Urinary bladder (tissue), 4 donors: ENCODE results near the gene SCN4B. TPM values are rescaled to one million over a fixed set of nuclear protein-coding genes. Genes with fewer than 3 reads are reported as not detected.
"Not testable (repeated sequence)": the region's sequence is repeated elsewhere in the genome, so short reads cannot be mapped to it uniquely, and the experiment has no call there.

Experiments used
- DNase-seq: peaks from one replicate; pipeline ENCODE4 v3.0.0-alpha.2; 2015; ENCODE audit errors: extremely low spot score
- H3K27ac ChIP-seq: one replicate; pipeline ENCODE4 v1.5.1; 2013; ENCODE audit warnings: low read depth, mild to moderate bottlenecking, moderate library complexity
- H3K36me3 ChIP-seq: one replicate; pipeline ENCODE4 v1.6.1; 2013; ENCODE audit warnings: mild to moderate bottlenecking, moderate library complexity; ENCODE audit not compliant: insufficient read depth
- H3K4me1 ChIP-seq: one replicate; pipeline ENCODE4 v1.6.1; 2013; ENCODE audit warnings: mild to moderate bottlenecking, moderate library complexity; ENCODE audit not compliant: insufficient read depth
- H3K4me3 ChIP-seq: one replicate; pipeline ENCODE4 v1.5.1; 2013; ENCODE audit warnings: low read depth, low read length
- WGBS: extraction: QIAGEN DNeasy Blood & Tissue Kit; methylation state at CpG from one replicate; pipeline ENCODE4 v1.1.7; 2013; 5-methylcytosine and 5-hydroxymethylcytosine counted together
- polyA plus RNA-seq: library from polyadenylated mRNA; stranded (reverse); fragments of 200-250 nt; gene quantifications from one replicate; pipeline ENCODE4 v1.2.3, GENCODE V29; 2013
- total RNA-seq: library from RNA; depleted of rRNA; stranded (reverse); fragments of >200 nt; gene quantifications from one replicate; pipeline ENCODE4 v1.2.3, GENCODE V29; 2014
- donor health status: healthy with polysubstance abuse.
- donor health status: healthy.

The SCN4B gene
- total and polyA plus RNA-seq, 2 donors, result 4.8 to 5.5 TPM

DNA sequence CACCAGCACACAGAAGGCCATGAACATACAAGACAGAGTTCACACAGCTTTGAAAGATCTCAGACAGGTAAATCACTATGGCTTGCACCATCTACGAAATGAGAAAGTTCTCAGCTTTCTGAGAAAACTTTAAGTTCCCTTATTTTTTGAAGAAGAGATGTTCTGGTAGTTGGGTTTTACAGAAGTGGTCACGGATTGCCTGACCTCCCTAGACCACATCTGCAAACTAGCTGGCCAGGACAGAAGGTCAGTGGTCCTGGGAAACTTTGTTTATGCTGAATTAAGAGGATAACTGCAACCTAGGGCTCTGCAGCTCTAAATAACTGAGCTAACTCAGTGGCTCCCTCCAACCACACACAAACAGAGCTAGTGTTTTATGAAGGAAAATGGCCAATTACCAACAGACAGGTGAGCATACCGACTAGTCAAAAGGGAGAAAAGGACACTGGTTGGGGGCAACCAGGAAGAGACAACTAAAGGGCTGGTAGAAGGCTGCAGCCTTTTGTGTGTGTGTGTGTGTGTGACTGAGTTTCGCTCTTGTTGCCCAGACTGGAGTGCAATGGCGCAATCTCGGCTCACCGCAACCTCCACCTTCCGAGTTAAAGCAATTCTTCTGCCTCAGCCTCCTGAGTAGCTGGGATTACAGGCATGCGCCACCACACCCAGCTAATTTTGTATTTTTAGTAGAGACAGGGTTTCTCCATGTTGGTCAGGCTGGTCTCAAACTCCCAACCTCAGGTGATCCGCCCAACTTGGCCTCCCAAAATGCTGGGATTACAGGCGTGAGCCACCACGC, 32.4 kb upstream of the SCN4B start:
- no peak for DNase-seq
- H3K36me3 ChIP-seq, result no peaks in the 10 kb centered on the region
- no peak overlapping the region for H3K27ac ChIP-seq
- H3K4me1 ChIP-seq, result no peaks in the 10 kb centered on the region
- no peak overlapping the region for H3K4me3 ChIP-seq
- WGBS, result 91% methylated on average over 12 of the region's 12 CpGs

DNA sequence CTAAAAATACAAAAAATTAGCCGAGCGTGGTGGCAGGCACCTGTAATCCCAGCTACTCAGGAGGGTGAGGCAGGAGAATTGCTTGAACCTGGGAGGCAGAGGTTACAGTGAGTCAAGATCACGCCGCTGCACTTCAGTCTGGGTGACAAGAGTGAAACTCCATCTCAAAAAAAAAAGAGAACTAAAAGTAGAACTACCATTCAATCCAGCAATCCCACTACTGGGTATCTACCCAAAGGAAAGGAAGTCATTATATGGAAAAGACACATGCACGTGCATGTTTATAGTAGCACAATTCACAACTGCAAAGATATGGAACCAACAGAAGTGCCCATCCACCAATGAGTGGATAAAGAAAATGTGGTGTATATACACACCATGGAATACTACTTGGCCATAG, 31.1 kb upstream of the SCN4B start:
- WGBS, result 91% methylated on average over 5 of the region's 5 CpGs
- not testable (repeated sequence) for H3K4me1 ChIP-seq, DNase-seq, H3K4me3 ChIP-seq, H3K36me3 ChIP-seq, H3K27ac ChIP-seq

GRCh38 chr11:118180300-118180703, 27.7 kb upstream of the SCN4B start:
- Histone ChIP-seq H3K4me1 (no peaks in the 10 kb centered on the region), H3K36me3 (no peaks in the 10 kb centered on the region), H3K27ac (no peak overlapping the region), H3K4me3 (no peak overlapping the region)
- WGBS, result 14% methylated on average over 11 of the region's 11 CpGs
- no peak for DNase-seq

GRCh38 chr11:118176778-118177134, 24.1 kb upstream of the SCN4B start:
- 88% methylated on average over 4 of the region's 4 CpGs for WGBS
- H3K4me3 ChIP-seq, result no peak overlapping the region
- H3K27ac ChIP-seq, result no peak overlapping the region
- H3K36me3 ChIP-seq, result no peaks in the 10 kb centered on the region
- H3K4me1 ChIP-seq, result no peaks in the 10 kb centered on the region
- no peak for DNase-seq

DNA sequence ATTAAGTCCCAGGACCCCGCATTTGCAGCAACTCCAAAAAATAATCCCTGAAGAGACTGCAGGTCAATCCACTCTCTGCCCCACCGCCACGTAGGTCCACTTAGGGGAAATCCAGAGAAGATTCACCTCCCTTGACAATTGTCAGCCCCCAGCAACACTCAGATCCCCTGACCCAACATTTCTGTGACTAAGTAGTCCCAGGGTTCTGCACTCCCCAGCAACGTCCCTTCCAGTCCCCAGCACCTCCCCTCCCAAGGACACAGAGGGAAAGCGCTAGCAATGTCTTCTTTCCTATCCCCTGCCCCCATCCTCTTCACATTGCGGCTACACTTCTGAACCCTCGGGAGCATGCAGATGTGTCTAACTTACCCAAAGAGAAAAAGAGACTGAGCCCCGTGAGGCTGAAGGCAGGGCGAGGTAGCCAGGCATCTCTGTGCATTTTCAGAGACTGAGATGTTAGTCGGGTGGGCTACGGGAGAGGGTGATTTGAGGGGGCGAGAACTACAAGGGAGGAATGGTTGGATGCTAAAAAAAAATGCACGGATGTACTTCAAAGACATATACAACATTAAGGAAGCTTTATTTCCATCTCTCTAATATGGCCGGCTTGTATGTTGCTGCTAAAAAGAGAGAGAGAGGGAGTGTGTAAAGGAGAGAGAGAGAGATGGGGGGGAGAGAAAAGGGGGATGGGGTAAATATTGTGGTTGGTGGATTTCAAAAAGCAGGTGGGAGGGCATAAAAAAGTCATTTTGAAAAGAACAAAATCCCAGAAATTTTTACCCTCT, 23.6 kb upstream of the SCN4B start, which contains the start of gene SCN2B:
TSS of gene SCN2B (minus strand) at position 647 of the 785 bp plus-strand sequence. CDS start at position 439, 208 bp downstream.
- DNase-seq, result no peak
- WGBS, result 28% methylated on average over 14 of the region's 14 CpGs
- no peaks in the 10 kb centered on the region for H3K4me1 ChIP-seq
- H3K4me3 ChIP-seq, result peak within 1 kb of the TSS; percentile 16
- no peak within 1 kb of the TSS for H3K27ac ChIP-seq
- no peaks in the 10 kb centered on the region for H3K36me3 ChIP-seq

DNA sequence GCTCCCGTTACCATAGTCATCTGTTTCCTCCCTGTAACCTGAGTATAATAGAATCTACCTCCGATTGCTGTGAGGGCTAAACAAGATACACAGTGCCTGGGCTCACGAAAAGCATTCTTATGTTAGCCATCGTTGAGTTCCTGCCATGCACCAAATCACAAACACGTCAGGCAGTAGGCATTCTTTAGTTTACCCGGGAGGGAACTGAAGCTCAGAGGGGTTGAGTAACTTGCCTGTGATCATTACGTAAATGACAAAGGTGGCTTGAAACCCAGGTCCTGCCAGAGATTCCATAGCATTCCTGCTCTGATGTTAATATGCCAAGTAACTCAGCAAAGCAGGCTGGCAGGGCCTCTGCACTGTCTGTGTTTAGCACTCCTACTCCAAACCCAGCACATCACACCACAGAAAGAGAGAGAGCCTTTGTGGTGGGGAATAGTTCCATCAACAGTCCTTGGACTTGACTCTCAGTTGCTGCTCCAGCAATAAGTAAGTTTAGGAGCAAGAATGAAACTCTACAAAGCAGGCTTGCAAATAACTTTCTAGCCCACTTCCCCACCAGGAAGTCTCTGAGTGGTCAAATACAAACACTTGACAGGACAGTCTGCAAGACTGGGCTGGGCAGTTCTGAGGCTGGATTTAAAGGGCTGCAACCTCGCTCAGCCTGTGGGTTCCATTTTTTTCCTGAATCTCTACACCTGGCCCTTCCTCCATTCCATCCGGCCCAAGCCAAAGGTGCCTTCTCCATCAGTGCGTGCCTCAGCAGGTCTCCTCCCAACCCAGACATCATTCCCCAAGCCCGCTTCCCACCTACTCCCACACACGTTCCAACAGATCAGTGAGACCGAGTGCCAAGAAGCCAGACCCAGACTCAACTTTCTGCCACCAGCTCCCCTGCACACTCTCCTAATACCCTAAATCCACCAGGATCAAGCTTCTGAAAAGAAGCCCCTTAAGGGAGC, 22.7 kb upstream of the SCN4B start:
- no peak for DNase-seq
- Histone ChIP-seq H3K36me3 (no peaks in the 10 kb centered on the region), H3K4me3 (no peak overlapping the region), H3K27ac (no peak overlapping the region), H3K4me1 (no peaks in the 10 kb centered on the region)
- 68% methylated on average over 13 of the region's 13 CpGs for WGBS

DNA sequence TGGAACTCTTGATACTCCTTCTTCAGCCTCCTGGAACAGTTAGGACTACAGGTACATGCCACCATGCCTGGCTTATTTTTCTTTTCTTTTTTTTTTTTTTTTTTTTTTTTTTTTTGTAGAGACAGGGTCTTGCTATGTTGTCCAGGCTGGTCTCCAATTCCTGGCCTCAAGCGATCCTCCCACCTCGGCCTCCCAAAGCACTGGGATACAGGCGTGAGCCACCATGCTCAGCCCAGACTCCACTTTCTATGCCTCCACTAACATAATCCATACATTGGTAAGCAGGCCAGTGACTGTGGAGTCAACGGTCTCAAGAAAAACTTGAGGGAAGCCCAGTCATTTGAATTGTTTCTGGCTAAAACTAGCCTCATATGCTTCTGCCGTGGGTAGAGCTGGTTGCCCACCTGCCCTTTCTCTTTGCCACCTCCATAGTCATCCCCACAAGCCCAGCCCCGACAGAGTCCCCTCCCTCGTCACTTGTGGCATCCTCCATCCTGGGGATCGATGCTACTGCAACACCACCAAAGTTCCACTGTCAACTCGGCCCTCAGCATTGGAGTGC, 21.5 kb upstream of the SCN4B start:
- H3K36me3 ChIP-seq, result no peaks in the 10 kb centered on the region
- DNase-seq, result no peak
- H3K4me1 ChIP-seq, result no peaks in the 10 kb centered on the region
- no peak overlapping the region for H3K4me3 ChIP-seq
- H3K27ac ChIP-seq, result no peak overlapping the region
- 92% methylated on average over 9 of the region's 9 CpGs for WGBS

DNA sequence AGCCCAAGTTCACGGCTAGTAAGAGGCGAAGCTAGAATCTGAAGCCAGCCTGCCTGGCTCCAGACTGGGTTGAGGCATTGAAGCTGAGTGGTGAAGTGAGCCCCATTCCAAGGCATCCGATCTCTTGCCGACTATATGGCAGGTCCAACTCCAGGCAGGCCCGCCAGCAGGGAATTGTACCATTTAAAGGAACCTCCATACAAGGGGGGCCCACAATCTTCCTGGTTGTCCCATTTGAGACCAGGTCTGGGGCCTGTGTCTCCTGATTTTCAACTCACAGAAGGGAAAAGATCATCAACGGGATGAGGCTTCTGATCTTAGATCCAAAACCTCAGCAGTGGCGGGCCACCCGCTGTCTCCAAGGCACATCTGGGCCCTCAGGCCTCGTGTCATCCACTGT, 19.7 kb upstream of the SCN4B start:
- 91% methylated on average over 9 of the region's 9 CpGs for WGBS

DNA sequence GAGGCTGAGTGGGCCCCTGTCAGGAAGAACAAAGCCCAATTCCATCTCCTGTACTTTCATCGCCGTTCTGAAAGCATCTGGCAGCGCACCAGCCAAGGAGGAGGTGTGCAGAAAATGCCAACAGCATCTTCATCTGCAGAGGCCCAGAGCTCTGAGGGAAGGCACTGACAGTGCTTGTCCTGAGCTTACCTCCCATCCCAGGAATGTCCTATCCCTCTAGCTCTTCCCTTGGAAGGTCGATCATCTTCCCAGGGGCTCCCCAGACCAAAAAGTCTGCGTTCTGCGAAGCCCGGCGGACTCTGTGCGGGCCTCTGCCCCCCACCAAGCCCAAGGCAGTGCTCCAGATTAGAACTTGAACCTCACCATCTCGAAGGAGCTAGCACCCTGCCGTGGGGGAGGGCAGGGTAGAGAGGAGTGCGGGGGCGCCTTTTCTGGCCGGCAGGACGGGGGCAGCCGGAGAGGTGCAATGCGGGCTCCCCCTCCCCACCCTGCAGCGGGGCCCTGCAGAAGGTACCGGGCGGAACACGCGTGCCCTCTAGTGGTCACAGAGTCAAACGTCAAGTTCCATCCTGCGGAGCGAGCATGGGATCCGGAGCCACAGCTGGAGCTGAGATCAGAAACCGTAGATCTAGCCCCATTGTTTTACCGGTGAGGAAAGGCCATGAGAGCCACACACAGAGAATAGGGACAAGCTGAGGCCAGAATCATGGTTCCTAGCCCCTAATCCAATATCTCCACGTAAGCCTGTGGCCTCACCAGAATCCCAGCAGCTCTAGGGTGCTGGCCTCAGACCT, 18.8 kb upstream of the SCN4B start:
- 7% methylated on average over 29 of the region's 29 CpGs for WGBS
- Histone ChIP-seq H3K36me3 (no peaks in the 10 kb centered on the region), H3K4me3 (no peak overlapping the region), H3K4me1 (no peaks in the 10 kb centered on the region), H3K27ac (no peak overlapping the region)
- DNase-seq, result peak; percentile 28

More for the DNA sequence above, 19.7 kb upstream of the SCN4B start:
- H3K27ac ChIP-seq, result no peak overlapping the region
- DNase-seq, result no peak
- no peak overlapping the region for H3K4me3 ChIP-seq
- H3K36me3 ChIP-seq, result no peaks in the 10 kb centered on the region
- no peaks in the 10 kb centered on the region for H3K4me1 ChIP-seq

DNA sequence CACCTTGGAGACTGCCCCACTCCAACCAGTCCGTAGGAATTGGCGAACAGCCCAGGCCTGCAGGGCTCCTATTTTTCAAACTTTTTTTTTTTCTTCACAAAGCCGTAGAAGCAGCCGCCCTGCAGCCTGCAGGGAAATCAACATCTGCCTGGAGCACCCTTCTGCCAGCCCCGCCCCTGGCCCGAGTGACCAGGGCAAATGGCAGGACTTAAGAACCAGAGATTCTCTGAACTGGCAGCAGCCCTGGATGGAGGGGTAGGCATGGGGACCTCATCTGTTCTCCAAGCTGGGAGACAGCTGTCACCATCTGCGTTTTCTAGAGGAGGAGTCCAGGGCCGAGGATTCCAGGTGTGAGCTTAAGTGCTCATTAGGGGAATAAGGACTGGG, 18.3 kb upstream of the SCN4B start:
- Histone ChIP-seq H3K27ac (no peak overlapping the region), H3K4me1 (no peaks in the 10 kb centered on the region), H3K4me3 (no peak overlapping the region), H3K36me3 (no peaks in the 10 kb centered on the region)
- WGBS, result 63% methylated on average over 8 of the region's 8 CpGs
- no peak for DNase-seq

- Histone ChIP-seq H3K27ac (no peak overlapping the region), H3K4me3 (no peak overlapping the region), H3K4me1 (no peaks in the 10 kb centered on the region), H3K36me3 (no peaks in the 10 kb centered on the region)
- WGBS, result 84% methylated on average over 9 of the region's 9 CpGs
- no peak for DNase-seq
Measured at GRCh38 chr11:118170231-118170630, 17.6 kb upstream of the SCN4B start.

GRCh38 chr11:118169300-118170140, 16.9 kb upstream of the SCN4B start:
- no peak for DNase-seq
- H3K27ac ChIP-seq, result no peak overlapping the region
- no peaks in the 10 kb centered on the region for H3K36me3 ChIP-seq
- H3K4me3 ChIP-seq, result no peak overlapping the region
- no peaks in the 10 kb centered on the region for H3K4me1 ChIP-seq
- WGBS, result 82% methylated on average over 7 of the region's 7 CpGs
